CD4-positive, alpha-beta T cell treated with Interleukin-15 for 4 hours (primary cell): ENCODE data around the gene FARS2.
"Not testable (repeated sequence)": the region's sequence is repeated elsewhere in the genome, so short reads cannot be mapped to it uniquely, and the experiment has no call there.

ENCODE experiments used
- DNase-seq: peaks from one replicate; pipeline ENCODE4 v3.0.0-alpha.2; 2020; ENCODE audit warnings: low spot score

The FARS2 gene

DNA sequence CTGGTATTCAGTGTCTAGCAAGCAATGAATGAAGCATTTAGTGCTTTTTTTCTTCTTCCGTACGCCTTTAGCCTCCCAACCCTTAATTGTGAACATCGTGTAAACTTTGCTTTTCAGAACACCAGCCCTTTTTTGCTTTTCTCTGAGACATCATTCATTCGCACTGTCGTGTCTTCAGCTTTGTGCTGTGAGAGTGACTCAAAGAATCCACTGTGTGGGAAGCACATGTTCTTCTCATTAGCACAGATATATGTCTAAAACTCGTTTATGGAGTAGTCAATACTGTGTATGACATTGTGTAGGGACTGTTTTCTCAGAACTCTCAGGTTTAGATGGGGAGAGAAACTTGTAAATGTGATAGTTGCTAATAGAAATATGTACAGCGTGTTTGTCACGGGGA lies 279.1 kb downstream of the FARS2 start:
- no peak for DNase-seq

GRCh38 chr6:5541025-5541424 lies 279.7 kb downstream of the FARS2 start:
- no peak for DNase-seq

DNA sequence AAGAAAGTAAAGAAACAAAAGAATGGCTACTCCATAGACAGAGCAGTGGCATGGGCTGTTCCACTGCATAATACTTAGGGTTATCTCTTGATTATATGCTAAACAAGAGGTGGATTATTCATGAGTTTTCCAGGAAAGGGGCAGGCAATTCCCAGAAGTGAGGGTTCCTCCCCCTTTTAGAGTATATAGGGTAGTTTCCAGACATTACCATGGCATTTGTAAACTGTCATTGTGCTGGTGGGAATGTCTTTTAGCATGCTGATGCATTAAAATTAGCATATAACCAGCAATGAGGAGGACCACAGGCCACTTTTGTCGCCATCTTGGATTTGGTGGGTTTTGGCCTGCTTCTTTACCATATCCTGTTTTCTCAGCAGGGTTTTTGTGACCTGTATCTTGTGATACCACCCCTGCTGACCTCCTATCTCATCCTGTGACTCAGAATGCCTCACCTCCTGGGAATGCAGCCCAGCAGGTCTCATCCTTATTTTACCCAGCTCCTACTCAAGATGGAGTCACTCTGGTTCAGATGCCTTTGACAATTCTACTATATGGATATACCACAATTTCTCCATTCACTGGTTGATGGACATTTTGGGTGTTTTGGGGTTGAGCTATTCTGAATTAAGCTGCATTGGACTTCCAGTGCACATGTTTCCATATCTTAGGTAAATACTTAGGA lies 280.6 kb downstream of the FARS2 start:
- DNase-seq = no peak

DNA sequence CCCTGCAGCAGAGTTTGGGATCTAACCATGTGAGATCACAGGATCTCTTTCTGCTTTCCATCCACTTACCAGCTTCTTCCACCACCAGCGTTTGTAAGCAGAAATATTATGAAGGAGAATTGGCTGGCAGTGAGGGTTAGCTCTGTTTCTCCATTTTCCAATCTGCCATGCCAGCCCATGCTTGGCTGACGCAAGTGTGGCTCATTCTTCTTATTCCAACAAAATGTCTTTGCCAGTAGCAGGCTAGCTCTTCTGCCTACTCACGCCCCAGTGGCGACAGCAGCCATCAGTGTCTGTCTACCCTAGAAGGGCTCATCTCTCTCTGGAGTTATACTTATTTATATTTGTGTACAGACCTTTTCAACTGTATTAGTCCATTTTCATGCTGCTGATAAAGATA lies 286.2 kb downstream of the FARS2 start:
- no peak for DNase-seq

DNA sequence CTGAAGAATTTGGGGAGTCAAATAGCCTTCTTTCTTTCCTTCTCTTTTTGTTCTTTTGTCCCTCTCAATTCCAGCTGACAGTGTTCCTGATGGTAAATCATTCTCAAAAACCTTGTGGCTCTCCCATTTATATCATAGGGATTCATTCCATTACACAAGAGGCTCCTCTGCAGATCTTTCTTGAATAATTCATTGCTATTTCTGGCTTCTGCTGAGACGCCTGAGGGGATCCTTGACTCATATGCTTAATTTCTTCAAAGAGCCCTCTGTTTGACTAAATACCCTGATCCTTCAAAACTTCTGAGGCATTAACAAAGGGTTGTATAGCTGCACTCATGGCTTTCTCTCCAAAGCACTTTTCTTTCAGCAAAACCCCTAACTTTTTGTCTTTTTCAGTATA lies 289.3 kb downstream of the FARS2 start:
- no peak for DNase-seq

- no peak for DNase-seq
These were observed 290.9 kb downstream of the FARS2 start for GRCh38 chr6:5552243-5552642.

DNA sequence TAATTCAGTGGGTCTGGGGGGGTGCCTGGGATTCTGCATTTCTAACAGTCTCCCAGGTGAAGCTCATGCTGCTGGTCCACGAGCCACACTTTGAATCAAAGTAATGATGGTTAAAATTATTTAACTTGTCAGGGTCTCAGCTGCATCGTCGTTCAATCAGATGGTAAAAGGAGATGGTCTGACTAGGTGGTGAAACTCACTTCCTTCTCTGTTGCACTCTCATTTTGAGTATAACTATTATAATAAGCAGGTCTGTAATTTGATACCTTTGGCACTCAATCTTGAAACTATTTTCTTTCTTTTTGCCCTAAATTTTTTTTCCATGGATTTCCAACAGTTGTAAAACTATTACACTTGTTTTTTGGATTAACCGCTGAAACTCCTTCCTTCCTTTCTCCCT lies 292.5 kb downstream of the FARS2 start:
- DNase-seq = no peak

DNA sequence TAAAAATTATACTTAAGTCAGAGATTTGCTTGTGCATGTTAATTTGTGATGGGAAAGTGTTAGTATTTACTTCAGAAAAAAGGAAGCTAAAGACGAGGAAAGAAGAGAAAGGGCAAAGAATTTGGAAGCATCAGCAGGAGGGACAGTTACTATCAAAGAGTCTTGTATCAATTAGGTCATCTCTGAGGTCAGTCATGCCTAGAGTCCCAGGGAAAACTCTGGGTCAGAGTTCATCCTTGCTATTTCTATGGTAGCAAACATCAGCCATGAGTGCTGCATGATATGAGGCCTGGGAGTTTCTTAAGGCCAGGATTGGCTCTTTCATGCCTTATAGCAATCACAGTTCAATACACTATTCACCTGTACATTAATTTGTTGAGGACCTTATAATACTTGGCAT lies 292.9 kb downstream of the FARS2 start:
- no peak for DNase-seq

DNA sequence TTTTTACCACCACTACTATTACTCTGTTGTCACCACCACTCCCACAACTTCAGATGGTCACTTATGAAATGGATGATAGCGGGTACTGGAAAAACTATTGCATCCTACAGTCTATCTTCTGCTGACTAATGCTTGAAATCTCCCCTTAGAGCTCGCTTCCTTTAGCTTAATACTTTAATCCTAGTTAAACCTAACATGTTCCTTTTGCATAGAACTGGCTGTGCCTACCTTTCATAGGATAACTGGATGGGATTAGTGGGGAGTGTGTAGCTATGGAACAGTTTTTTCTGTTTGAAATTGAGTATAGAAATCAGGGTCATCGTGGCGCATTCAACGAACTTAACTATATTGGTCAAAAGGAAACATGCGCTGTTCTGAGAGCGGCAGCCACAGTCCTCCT lies 294.7 kb downstream of the FARS2 start:
- DNase-seq = no peak

- DNase-seq = no peak
These were observed 296.2 kb downstream of the FARS2 start for GRCh38 chr6:5557506-5557905.

GRCh38 chr6:5559651-5560050 lies 298.3 kb downstream of the FARS2 start:
- no peak for DNase-seq

GRCh38 chr6:5562277-5562676 lies 301.0 kb downstream of the FARS2 start:
- no peak for DNase-seq

- DNase-seq = no peak
These were observed 301.8 kb downstream of the FARS2 start for GRCh38 chr6:5563086-5563485.

DNA sequence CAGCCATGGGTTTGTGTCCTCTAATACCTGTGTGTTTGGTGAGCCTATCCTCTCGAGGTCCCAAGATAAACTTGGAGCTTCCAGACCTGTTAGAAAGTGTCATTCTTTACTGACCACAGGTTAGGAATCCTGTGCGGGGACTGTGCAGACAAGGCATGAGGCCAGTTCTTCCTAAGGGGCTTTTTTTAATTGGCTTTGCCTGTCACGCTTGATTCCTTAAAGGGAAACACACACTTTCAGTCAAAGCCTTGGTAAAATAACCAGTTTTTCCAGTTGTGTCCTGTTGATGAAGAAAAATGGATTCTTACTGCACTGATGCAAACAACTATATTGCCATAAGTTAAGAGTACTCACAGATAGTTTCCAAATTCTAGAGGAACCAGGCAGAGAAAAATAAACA lies 303.4 kb downstream of the FARS2 start:
- not testable (repeated sequence) for DNase-seq

DNA sequence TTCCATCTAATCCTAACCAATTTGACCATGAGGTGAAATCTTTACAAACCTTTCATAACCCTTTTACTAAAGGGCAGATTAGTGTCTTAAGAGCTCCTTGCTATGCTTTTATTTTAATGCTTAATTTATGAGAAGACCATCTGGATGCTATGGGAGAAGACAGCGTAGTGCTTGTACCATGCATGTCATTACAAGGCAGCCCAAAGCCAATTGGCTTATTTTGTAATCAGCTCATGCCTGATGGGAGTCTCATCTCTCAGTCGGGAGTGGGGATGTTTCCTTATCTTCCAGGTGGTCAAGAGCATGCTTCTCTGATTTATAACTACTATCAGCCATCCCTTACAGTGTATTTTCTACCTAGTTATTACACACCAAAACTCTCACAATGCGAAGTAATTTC lies 304.7 kb downstream of the FARS2 start:
- DNase-seq = no peak

- DNase-seq = no peak
These were observed 305.4 kb downstream of the FARS2 start for GRCh38 chr6:5566718-5567117.

GRCh38 chr6:5567352-5567751 lies 306.0 kb downstream of the FARS2 start:
- no peak for DNase-seq

DNA sequence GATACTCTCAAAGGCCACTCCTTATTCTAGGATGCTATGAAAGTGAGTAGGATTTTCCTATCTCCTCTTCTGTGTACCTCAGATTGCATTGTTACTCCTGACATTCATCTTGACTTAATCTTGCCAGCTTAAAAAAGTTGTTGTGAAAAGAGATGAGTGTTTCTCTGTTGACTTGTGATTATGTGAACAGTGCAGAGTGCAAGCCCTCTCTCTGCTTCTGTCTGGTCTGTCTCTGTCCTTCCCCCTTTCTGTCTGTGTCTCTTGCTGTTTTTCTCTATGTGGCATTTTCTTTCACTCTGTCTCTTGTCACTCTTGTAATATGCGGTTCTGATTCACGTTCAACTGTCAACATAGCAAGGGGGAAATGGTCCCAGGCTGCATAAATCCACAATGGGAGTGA lies 306.6 kb downstream of the FARS2 start:
- no peak for DNase-seq

DNA sequence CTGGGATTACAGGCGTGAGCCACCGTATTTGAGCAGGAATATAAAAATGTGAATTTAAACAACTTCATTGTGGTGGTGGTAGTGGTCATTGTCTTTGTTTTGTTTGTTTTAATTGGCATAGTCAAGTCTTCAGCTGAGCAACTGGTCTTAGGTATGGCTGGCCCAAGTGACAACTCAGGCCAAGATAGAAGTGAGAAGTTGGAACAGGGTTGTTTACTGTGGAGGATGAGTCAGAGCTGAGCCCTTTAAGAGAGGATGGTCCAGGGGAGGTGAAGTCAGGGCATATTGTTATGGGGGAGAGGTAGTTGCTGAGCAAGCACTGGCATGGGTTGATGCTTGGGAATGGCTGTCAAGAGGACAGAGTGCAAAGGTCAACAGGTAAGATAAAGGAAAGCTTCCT lies 308.2 kb downstream of the FARS2 start:
- no peak for DNase-seq

GRCh38 chr6:5570641-5571040 lies 309.3 kb downstream of the FARS2 start:
- DNase-seq = no peak

- no peak for DNase-seq
These were observed 319.6 kb downstream of the FARS2 start for GRCh38 chr6:5580736-5581581.

GRCh38 chr6:5582762-5583161 lies 321.4 kb downstream of the FARS2 start:
- no peak for DNase-seq

DNA sequence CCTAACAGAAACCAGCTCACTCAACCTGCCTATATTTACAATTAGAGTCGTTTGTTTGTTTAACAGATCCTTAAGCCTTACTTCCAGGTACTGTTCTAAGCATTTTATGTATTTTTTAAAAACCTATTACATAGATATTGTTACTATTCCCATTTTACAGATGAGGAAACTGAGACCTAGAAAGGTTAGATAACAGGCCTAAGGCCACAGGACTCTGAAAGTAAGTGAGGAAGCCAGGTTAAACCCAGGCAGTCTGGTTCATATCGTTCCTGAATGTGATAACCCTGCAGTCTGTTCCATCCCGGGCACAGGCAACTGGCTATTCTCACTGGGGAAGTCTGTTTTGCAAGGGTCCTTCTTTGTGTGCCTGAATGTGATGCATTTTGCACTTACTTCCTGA lies 322.2 kb downstream of the FARS2 start:
- no peak for DNase-seq

GRCh38 chr6:5584078-5584482 lies 322.8 kb downstream of the FARS2 start:
- no peak for DNase-seq
